H1 (cell line): Measurements from ENCODE around the gene RPL3. TPM values are rescaled to one million over a fixed set of nuclear protein-coding genes. Genes with fewer than 3 reads are reported as not detected.

ENCODE experiments used
- BCL11A ChIP-seq, 2 experiments: IDR thresholded peaks; one replicate each; pipeline ENCODE4 v1.6.1; 2011; ENCODE audit warnings: low read depth in 2 of 2, low read length in 2 of 2, mild to moderate bottlenecking in 2 of 2
- CTBP2 ChIP-seq: IDR thresholded peaks from 2 replicates; pipeline ENCODE4 v1.7.0; 2011; ENCODE audit warnings: borderline replicate concordance, mild to moderate bottlenecking, moderate library complexity, mixed read lengths, low read length; ENCODE audit not compliant: insufficient read depth, insufficient read length
- EZH2 ChIP-seq: fragments of 200-600 bp; sonication (generic); IDR thresholded peaks from 2 replicates; pipeline ENCODE4 v1.7.1; 2012; ENCODE audit warnings: low read depth, mild to moderate bottlenecking, moderate library complexity, low read length, inconsistent platforms; ENCODE audit not compliant: severe bottlenecking
- FOSL1 ChIP-seq: IDR thresholded peaks from 2 replicates; pipeline ENCODE4 v1.6.1; 2011; ENCODE audit warnings: mild to moderate bottlenecking, low read depth, low read length, moderate library complexity; ENCODE audit not compliant: insufficient read depth
- GABPA ChIP-seq: IDR thresholded peaks from 2 replicates; pipeline ENCODE4 v1.6.1; 2011; ENCODE audit warnings: mild to moderate bottlenecking, low read length, moderate library complexity, borderline replicate concordance; ENCODE audit not compliant: insufficient read depth
- GTF2F1 ChIP-seq: IDR thresholded peaks from 2 replicates; pipeline ENCODE4 v1.6.1; 2012; ENCODE audit warnings: low read depth, low read length, improper control_type of control experiment, borderline replicate concordance
- HDAC2 ChIP-seq, 2 experiments: fragments of 300-600 bp in 1 of 2; sonication (generic) in 1 of 2; IDR thresholded peaks; 2 replicates each; pipeline ENCODE4 v1.6.1; 2011 to 2012; ENCODE audit warnings: low read depth in 2 of 2, low read length in 2 of 2, mild to moderate bottlenecking in 2 of 2, moderate library complexity in 2 of 2, borderline replicate concordance in 1 of 2, inconsistent platforms in 1 of 2
- KDM5A ChIP-seq: fragments of 200-600 bp; IDR thresholded peaks from 2 replicates; pipeline ENCODE4 v1.7.1; 2012; ENCODE audit warnings: mild to moderate bottlenecking, low read length, inconsistent platforms, mixed read lengths
- NANOG ChIP-seq: IDR thresholded peaks from 2 replicates; pipeline ENCODE4 v1.6.1; 2011; ENCODE audit warnings: low read length, low read depth, mild to moderate bottlenecking, inconsistent platforms; ENCODE audit not compliant: insufficient read depth, poor library complexity, severe bottlenecking
- NRF1 ChIP-seq: IDR thresholded peaks from 2 replicates; pipeline ENCODE4 v1.6.1; 2011; ENCODE audit warnings: mild to moderate bottlenecking, low read depth, low read length, improper control_type of control experiment
- POLR2A ChIP-seq, 2 experiments: IDR thresholded peaks; 1 replicate in 1 of 2; 2 replicates in 1 of 2; pipeline ENCODE4 v1.6.1; 2011; ENCODE audit warnings: low read depth in 2 of 2, low read length in 2 of 2, mild to moderate bottlenecking in 2 of 2; ENCODE audit errors: control extremely low read depth in 1 of 2
- RAD21 ChIP-seq, 2 experiments: IDR thresholded peaks in 1 of 2; conservative IDR thresholded peaks in 1 of 2; 2 replicates each; pipeline ENCODE4 v1.6.1; 2011; ENCODE audit warnings: low read depth in 2 of 2, low read length in 2 of 2, improper control_type of control experiment in 1 of 2, inconsistent platforms in 1 of 2, mild to moderate bottlenecking in 1 of 2, moderate library complexity in 1 of 2
- RBBP5 ChIP-seq: IDR thresholded peaks from 2 replicates; pipeline ENCODE4 v1.7.1; 2012; ENCODE audit warnings: low read depth, mild to moderate bottlenecking, inconsistent platforms, low read length, moderate library complexity, borderline replicate concordance
- SRF ChIP-seq: IDR thresholded peaks from 2 replicates; pipeline ENCODE4 v1.6.1; 2011; ENCODE audit warnings: mild to moderate bottlenecking, low read depth, low read length, moderate library complexity
- TBP ChIP-seq: IDR thresholded peaks from 2 replicates; pipeline ENCODE4 v1.6.1; 2011; ENCODE audit warnings: low read depth, low read length, improper control_type of control experiment
- polyA plus RNA-seq, 7 experiments: library from polyadenylated mRNA; depleted of rRNA in 3 of 7; stranded (reverse) in 5 of 7; unstranded in 2 of 7; fragments of >200 nt in 5 of 7; fragments of 200-250 nt in 2 of 7; gene quantifications; 1 replicate in 5 of 7; 2 replicates in 1 of 7; 4 replicates in 1 of 7; pipeline versions ENCODE4 v1.2.1 to v1.2.3, GENCODE V29; 2011 to 2013; ENCODE audit warnings: missing spikeins in 2 of 7, mixed read lengths in 2 of 7
- total RNA-seq: library from RNA; stranded (reverse); fragmentation: NEBNext Ultra II Directional; extraction: Animal tissue kit (Norgen Biotek cat#: 25700); gene quantifications from 2 replicates; pipeline ENCODE4 v1.2.1, GENCODE V29; 2021
- TF ChIP-seq, protein P1 (sequence below), 3 experiments: IDR thresholded peaks; 1 replicate in 2 of 3; 2 replicates in 1 of 3; pipeline versions ENCODE4 v1.5.1 to v1.6.1; 2011; ENCODE audit warnings: low read length in 3 of 3, mild to moderate bottlenecking in 3 of 3, inconsistent platforms in 2 of 3, low read depth in 1 of 3, moderate library complexity in 1 of 3; ENCODE audit not compliant: insufficient read depth in 1 of 3; ENCODE audit errors: control extremely low read depth in 1 of 3

RPL3 gene
- total and polyA plus RNA-seq, 2 of the 8 experiments (the other 6 are each of a cell fraction or from before 2014, with no cell fraction given), result 2,865 to 5,466 TPM

DNA sequence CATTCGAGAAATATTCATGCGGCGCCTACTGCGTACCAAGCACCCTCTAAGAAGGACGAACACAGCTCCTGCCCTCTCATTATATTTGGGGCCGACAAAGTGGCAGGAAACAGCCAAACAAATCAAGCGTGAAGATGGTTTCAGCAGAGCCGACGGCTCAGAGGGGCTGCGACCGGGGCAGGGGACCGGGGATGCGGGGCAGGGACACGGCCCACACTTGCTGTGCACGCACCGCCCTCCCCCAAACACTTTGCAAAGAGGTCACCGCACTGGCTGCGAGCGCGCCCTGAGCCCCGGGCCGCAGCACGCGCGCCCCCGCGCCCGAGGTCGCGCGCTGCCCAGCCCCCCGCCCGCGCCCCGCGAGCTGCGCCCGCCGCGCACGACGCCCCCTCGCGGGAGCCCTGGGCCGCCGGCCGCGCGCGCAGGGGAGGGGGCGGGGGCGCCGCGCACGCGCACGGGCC lies 30.1 kb upstream of the RPL3 start (continued):
- no peak for TF ChIP-seq HDAC2 (IDR thresholded peaks at IDR 0.05; ENCODE audit: borderline replicate concordance in 1 of 2, low read depth in 2 of 2, low read length in 2 of 2)
- no peak for TF ChIP-seq POLR2A (IDR thresholded peaks at IDR 0.05; ENCODE audit: control extremely low read depth in 1 of 2, low read depth in 2 of 2, low read length in 2 of 2)
- TF ChIP-seq KDM5A, result no peak
- TF ChIP-seq, protein P1, sequence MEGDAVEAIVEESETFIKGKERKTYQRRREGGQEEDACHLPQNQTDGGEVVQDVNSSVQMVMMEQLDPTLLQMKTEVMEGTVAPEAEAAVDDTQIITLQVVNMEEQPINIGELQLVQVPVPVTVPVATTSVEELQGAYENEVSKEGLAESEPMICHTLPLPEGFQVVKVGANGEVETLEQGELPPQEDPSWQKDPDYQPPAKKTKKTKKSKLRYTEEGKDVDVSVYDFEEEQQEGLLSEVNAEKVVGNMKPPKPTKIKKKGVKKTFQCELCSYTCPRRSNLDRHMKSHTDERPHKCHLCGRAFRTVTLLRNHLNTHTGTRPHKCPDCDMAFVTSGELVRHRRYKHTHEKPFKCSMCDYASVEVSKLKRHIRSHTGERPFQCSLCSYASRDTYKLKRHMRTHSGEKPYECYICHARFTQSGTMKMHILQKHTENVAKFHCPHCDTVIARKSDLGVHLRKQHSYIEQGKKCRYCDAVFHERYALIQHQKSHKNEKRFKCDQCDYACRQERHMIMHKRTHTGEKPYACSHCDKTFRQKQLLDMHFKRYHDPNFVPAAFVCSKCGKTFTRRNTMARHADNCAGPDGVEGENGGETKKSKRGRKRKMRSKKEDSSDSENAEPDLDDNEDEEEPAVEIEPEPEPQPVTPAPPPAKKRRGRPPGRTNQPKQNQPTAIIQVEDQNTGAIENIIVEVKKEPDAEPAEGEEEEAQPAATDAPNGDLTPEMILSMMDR (IDR thresholded peaks at IDR 0.05; ENCODE audit: control extremely low read depth in 1 of 3, insufficient read depth in 1 of 3, low read depth in 1 of 3, low read length in 3 of 3), result peak in 1 of 3 experiments; percentile 9; a peak in 1 of 4 replicates
- peak; percentile 7 for TF ChIP-seq EZH2
- no peak for TF ChIP-seq NRF1
- no peak for TF ChIP-seq GTF2F1
- no peak for TF ChIP-seq TBP
- no peak for TF ChIP-seq RBBP5
- no peak for TF ChIP-seq CTBP2
- TF ChIP-seq GABPA, result no peak
- no peak for TF ChIP-seq RAD21 (IDR thresholded peaks at IDR 0.05 in 1 of 2, conservative IDR thresholded peaks at IDR 0.05 in 1 of 2; ENCODE audit: low read depth in 2 of 2, low read length in 2 of 2)
- TF ChIP-seq FOSL1, result no peak
- no peak for TF ChIP-seq NANOG
- no peak for TF ChIP-seq BCL11A (IDR thresholded peaks at IDR 0.05; ENCODE audit: low read depth in 2 of 2, low read length in 2 of 2)
- no peak for TF ChIP-seq SRF
